ENCODE data around the gene HUS1. TPM values are rescaled to one million over a fixed set of nuclear protein-coding genes. Genes with fewer than 3 reads are reported as not detected.

HUS1 gene
- total and polyA plus RNA-seq, 2 of the 13 experiments (the other 11 are each of a cell fraction or from before 2014, with no cell fraction given) = 14.8 to 16.9 TPM

DNA sequence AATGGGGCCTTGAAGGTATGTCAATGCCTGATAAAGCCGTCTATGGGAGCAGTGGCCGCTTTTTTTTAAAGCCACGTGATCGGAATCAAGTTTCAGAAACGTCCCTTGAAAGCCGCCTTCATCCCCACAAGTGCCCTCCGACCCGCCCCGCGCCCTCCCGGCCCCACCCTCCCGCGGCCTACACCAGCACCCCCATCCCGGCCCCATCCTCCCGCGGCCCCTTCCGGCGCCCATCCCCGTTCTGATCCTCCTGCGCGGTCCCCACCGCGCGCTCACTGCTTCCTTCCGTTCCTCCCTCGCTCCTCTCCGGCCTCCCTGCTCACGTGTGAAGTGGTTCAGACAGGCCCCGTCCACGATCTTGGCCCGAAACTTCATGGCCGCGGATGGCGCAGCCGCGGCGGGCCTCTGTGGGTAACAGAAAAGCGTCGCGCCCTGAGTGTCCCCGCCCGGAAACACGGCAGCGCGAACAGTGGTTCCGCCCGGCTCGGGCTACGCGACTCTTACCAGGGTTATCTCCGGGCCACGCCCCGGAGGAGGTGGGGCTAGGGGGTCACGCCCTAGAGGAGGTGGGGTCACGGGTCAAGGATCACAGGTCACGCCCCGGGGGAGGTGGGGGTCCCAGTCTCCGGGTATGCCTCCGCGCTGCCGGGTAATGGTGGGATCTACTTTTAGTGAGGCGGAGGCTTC, at the start of gene HUS1 (continued):
- TF ChIP-seq, protein P1, sequence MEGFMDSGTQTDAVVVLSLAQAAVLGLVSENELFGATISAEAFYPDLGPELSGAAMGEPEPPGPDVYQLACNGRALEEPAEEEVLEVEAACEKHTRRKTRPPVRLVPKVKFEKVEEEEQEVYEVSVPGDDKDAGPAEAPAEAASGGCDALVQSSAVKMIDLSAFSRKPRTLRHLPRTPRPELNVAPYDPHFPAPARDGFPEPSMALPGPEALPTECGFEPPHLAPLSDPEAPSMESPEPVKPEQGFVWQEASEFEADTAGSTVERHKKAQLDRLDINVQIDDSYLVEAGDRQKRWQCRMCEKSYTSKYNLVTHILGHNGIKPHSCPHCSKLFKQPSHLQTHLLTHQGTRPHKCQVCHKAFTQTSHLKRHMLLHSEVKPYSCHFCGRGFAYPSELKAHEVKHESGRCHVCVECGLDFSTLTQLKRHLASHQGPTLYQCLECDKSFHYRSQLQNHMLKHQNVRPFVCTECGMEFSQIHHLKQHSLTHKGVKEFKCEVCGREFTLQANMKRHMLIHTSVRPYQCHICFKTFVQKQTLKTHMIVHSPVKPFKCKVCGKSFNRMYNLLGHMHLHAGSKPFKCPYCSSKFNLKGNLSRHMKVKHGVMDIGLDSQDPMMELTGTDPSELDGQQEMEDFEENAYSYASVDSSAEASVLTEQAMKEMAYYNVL (CRISPR knock-in tag; IDR thresholded peaks at IDR 0.05; ENCODE audit: borderline replicate concordance) = peak; percentile 87; the same call in 1 of the 2 replicates
- no peak for TF ChIP-seq ZBTB42 (CRISPR knock-in tag; IDR thresholded peaks at IDR 0.05)
- TF ChIP-seq, protein P2, sequence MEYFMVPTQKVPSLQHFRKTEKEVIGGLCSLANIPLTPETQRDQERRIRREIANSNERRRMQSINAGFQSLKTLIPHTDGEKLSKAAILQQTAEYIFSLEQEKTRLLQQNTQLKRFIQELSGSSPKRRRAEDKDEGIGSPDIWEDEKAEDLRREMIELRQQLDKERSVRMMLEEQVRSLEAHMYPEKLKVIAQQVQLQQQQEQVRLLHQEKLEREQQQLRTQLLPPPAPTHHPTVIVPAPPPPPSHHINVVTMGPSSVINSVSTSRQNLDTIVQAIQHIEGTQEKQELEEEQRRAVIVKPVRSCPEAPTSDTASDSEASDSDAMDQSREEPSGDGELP (IDR thresholded peaks at IDR 0.05; ENCODE audit: borderline replicate concordance, low read depth) = no peak; the same call in 1 of the 2 replicates
- TF ChIP-seq HCFC1 (IDR thresholded peaks at IDR 0.05; ENCODE audit: low read depth, low read length) = peak; percentile 62; the same call in 1 of the 2 replicates
- peak; percentile 58; the same call in 1 of the 2 replicates for TF ChIP-seq GTF3A (CRISPR knock-in tag; conservative IDR thresholded peaks at IDR 0.05)
- peak; percentile 83; the same call in 1 of the 2 replicates for TF ChIP-seq ZBTB7B (CRISPR knock-in tag; IDR thresholded peaks at IDR 0.05)
- no peak for TF ChIP-seq FOXA1 (IDR thresholded peaks at IDR 0.05)
- TF ChIP-seq FOXA1 (CRISPR knock-in tag; IDR thresholded peaks at IDR 0.05) = 0 out of 2 replicates have a peak, but pooled peaks have one; percentile 19
- 0 out of 2 replicates have a peak, but pooled peaks have one; percentile 26 for TF ChIP-seq ZNF672 (CRISPR knock-in tag; IDR thresholded peaks at IDR 0.05)
- TF ChIP-seq ZNF703 (CRISPR knock-in tag; IDR thresholded peaks at IDR 0.05; ENCODE audit: borderline replicate concordance) = 0 out of 2 replicates have a peak, but pooled peaks have one; percentile 32
- TF ChIP-seq, protein P3, sequence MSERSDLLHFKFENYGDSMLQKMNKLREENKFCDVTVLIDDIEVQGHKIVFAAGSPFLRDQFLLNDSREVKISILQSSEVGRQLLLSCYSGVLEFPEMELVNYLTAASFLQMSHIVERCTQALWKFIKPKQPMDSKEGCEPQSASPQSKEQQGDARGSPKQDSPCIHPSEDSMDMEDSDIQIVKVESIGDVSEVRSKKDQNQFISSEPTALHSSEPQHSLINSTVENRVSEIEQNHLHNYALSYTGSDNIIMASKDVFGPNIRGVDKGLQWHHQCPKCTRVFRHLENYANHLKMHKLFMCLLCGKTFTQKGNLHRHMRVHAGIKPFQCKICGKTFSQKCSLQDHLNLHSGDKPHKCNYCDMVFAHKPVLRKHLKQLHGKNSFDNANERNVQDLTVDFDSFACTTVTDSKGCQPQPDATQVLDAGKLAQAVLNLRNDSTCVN (CRISPR knock-in tag; IDR thresholded peaks at IDR 0.05; ENCODE audit: borderline replicate concordance) = peak; percentile 45; the same call in 1 of the 2 replicates
- no peak for TF ChIP-seq NR3C1 (CRISPR knock-in tag; IDR thresholded peaks at IDR 0.05)
- no peak for TF ChIP-seq THYN1 (CRISPR knock-in tag; IDR thresholded peaks at IDR 0.05; ENCODE audit: borderline replicate concordance, low read depth)
- TF ChIP-seq ZNF644 (CRISPR knock-in tag; IDR thresholded peaks at IDR 0.05; ENCODE audit: low read depth) = no peak
- TF ChIP-seq RAD21 (CRISPR knock-in tag; IDR thresholded peaks at IDR 0.05) = 0 out of 2 replicates have a peak, but pooled peaks have one; percentile 43
- TF ChIP-seq PAF1 (CRISPR knock-in tag; IDR thresholded peaks at IDR 0.05) = no peak
- TF ChIP-seq ZNF251 (CRISPR knock-in tag; IDR thresholded peaks at IDR 0.05) = no peak
- peak; percentile 85 for TF ChIP-seq RARA (CRISPR knock-in tag; IDR thresholded peaks at IDR 0.05)
- TF ChIP-seq RAD51 (IDR thresholded peaks at IDR 0.05; ENCODE audit: borderline replicate concordance) = no peak
- 0 out of 2 replicates have a peak, but pooled peaks have one; percentile 80 for TF ChIP-seq ZBTB3 (CRISPR knock-in tag; IDR thresholded peaks at IDR 0.05; ENCODE audit: borderline replicate concordance, low read depth)
- TF ChIP-seq NCOA1 (CRISPR knock-in tag; IDR thresholded peaks at IDR 0.05) = 0 out of 2 replicates have a peak, but pooled peaks have one; percentile 57
- TF ChIP-seq, protein P4, sequence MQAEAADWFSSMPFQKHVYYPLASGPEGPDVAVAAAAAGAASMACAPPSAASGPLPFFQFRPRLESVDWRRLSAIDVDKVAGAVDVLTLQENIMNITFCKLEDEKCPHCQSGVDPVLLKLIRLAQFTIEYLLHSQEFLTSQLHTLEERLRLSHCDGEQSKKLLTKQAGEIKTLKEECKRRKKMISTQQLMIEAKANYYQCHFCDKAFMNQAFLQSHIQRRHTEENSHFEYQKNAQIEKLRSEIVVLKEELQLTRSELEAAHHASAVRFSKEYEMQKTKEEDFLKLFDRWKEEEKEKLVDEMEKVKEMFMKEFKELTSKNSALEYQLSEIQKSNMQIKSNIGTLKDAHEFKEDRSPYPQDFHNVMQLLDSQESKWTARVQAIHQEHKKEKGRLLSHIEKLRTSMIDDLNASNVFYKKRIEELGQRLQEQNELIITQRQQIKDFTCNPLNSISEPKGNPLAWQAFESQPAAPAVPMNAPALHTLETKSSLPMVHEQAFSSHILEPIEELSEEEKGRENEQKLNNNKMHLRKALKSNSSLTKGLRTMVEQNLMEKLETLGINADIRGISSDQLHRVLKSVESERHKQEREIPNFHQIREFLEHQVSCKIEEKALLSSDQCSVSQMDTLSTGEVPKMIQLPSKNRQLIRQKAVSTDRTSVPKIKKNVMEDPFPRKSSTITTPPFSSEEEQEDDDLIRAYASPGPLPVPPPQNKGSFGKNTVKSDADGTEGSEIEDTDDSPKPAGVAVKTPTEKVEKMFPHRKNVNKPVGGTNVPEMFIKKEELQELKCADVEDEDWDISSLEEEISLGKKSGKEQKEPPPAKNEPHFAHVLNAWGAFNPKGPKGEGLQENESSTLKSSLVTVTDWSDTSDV (CRISPR knock-in tag; IDR thresholded peaks at IDR 0.05) = no peak
- peak; percentile 96 for TF ChIP-seq RBM39 (IDR thresholded peaks at IDR 0.05; ENCODE audit: low read depth, low read length, poor library complexity, severe bottlenecking)
- no peak for TF ChIP-seq SETDB1 (CRISPR knock-in tag; IDR thresholded peaks at IDR 0.05; ENCODE audit: borderline replicate concordance)
